ENCODE data around the gene PLCXD1.
"Not testable (repeated sequence)": the region's sequence is repeated elsewhere in the genome, so short reads cannot be mapped to it uniquely, and the experiment has no call there.

The PLCXD1 gene, protein sequence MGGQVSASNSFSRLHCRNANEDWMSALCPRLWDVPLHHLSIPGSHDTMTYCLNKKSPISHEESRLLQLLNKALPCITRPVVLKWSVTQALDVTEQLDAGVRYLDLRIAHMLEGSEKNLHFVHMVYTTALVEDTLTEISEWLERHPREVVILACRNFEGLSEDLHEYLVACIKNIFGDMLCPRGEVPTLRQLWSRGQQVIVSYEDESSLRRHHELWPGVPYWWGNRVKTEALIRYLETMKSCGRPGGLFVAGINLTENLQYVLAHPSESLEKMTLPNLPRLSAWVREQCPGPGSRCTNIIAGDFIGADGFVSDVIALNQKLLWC

DNA sequence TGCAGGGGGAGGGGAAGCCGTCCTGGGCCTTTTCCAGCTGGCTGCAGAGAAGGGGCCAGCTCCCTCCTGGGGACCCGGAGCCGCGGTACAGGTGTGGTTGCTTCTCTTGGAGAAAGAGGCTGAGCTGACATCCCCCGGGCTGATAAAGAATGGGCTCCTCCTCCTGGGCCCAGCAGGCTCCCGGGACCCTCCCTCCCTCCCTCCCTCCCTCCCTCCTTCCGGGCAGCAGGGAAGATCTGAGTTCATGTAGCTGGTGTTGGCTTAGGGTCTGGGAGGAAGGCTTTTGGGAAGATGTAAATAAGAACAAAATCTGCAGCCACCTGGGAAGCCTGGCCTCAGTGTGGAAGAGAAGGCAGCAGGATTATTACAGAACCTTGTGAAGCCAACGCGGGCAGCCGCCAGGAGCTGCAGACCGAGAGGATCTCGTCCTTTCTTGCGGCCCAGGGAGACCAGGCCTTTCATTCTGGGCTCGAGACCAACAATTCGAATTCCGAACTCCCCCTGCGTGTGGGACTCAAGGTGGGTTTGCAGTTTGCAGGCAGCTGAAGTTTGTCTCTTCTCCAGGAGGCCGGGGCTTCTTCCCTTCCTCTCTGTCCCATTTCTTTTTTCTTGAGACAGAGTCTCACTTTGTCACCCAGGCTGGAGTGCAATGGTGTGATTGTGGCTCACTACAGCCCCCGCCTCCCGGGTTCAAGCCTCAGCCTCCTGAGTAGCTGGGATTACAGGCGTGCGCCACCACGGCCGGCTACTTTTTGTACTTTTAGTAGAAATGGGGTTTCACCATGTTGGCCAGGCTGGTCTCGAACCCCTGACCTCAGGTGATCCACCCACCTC lies at the start of gene PLCXD1:
Gene PLCXD1 (plus strand): TSS at position 216 of the 834 bp plus-strand sequence. CDS start 2,807 bp downstream, outside the sequence.
- Histone ChIP-seq H3K4me1 (ENCODE audit: control insufficient read depth, low read depth, low read length) (peaks cover 5% of the 10 kb centered on the region), H3K27me3 (ENCODE audit: control insufficient read depth, insufficient read depth, low read length) (no peaks in the 10 kb centered on the region), H3K9ac (ENCODE audit: low read length) (peak within 1 kb of the TSS; percentile 61), H3K9me3 (ENCODE audit: control insufficient read depth, low read depth, low read length) (no peaks in the 10 kb centered on the region), H3K36me3 (ENCODE audit: control insufficient read depth, low read depth, low read length) (peaks cover 22% of the 10 kb centered on the region), H3K4me3 (ENCODE audit: low read length) (peak within 1 kb of the TSS; percentile 81), H3K27ac (ENCODE audit: low read length) (peak within 1 kb of the TSS; percentile 51)

DNA sequence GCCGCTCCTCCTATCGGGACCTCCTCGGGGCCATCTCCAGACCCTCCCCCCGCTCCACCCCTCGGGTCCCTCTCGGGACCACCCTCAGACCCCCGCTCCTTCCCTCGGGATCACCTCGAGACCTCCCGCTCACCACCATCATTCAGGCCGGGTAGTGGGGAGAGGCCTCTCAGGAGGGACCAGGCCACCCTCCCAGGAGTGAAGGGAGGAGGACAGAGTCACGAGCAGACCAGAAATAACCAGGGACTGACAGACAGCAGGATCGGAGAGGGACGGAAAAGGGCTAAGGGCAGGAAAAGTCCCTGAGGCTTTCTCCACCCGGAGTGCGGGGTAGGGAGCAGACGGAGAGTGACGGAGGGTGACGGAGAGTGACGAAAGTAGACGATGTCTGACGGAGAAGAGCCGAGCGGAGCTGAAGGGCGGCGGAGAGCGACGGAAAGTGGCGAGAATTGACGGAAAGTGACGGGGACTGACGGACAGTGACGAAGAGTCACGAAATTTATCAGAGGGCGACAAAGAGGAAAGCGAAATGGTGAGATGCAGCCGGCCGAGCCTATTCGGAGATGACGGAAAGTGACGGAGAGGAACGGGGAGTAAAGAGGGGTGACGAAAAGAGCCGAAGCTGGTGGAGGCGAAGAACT lies 49.4 kb upstream of the PLCXD1 start:
- not testable (repeated sequence) for H3K9me3 ChIP-seq (ENCODE audit: control insufficient read depth, low read depth, low read length); H3K36me3 ChIP-seq (ENCODE audit: control insufficient read depth, low read depth, low read length); H3K4me1 ChIP-seq (ENCODE audit: control insufficient read depth, low read depth, low read length); H3K4me3 ChIP-seq (ENCODE audit: low read length); H3K9ac ChIP-seq (ENCODE audit: low read length); H3K27me3 ChIP-seq (ENCODE audit: control insufficient read depth, insufficient read depth, low read length); H3K27ac ChIP-seq (ENCODE audit: low read length)

- H3K9ac ChIP-seq (ENCODE audit: low read length); H3K36me3 ChIP-seq (ENCODE audit: control insufficient read depth, low read depth, low read length); H3K27me3 ChIP-seq (ENCODE audit: control insufficient read depth, insufficient read depth, low read length); H3K4me3 ChIP-seq (ENCODE audit: low read length); H3K9me3 ChIP-seq (ENCODE audit: control insufficient read depth, low read depth, low read length); H3K27ac ChIP-seq (ENCODE audit: low read length); H3K4me1 ChIP-seq (ENCODE audit: control insufficient read depth, low read depth, low read length): not testable (repeated sequence)
Observed at GRCh38 chrX:232278-232655, 48.9 kb upstream of the PLCXD1 start.

GRCh38 chrX:236201-236600 lies 45.0 kb upstream of the PLCXD1 start:
- not testable (repeated sequence) for H3K36me3 ChIP-seq (ENCODE audit: control insufficient read depth, low read depth, low read length); H3K9ac ChIP-seq (ENCODE audit: low read length); H3K4me1 ChIP-seq (ENCODE audit: control insufficient read depth, low read depth, low read length); H3K27me3 ChIP-seq (ENCODE audit: control insufficient read depth, insufficient read depth, low read length); H3K9me3 ChIP-seq (ENCODE audit: control insufficient read depth, low read depth, low read length); H3K27ac ChIP-seq (ENCODE audit: low read length); H3K4me3 ChIP-seq (ENCODE audit: low read length)

DNA sequence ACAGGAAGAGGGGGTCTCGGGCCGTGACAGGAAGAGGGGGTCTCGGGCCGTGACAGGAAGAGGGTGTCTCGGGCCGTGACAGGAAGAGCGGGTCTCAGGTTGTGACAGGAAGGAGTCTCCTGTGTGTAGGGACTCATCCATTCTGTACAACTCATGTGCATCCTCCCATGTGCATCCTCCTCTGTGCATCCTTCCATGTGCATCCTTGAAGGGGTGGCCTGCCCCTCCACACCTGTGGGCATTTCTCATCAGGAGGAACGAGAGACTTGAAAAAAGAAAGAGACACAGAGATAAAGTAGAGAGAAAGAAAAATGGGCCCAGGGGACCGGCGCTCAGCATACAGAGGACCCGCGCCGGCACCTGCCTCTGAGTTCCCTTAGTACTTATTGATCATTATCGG lies 30.2 kb upstream of the PLCXD1 start:
- Histone ChIP-seq H3K4me3 (ENCODE audit: low read length) (no peak overlapping the region), H3K27ac (ENCODE audit: low read length) (no peak overlapping the region), H3K9ac (ENCODE audit: low read length) (no peak overlapping the region), H3K4me1 (ENCODE audit: control insufficient read depth, low read depth, low read length) (no peaks in the 10 kb centered on the region), H3K9me3 (ENCODE audit: control insufficient read depth, low read depth, low read length) (no peaks in the 10 kb centered on the region), H3K27me3 (ENCODE audit: control insufficient read depth, insufficient read depth, low read length) (no peaks in the 10 kb centered on the region), H3K36me3 (ENCODE audit: control insufficient read depth, low read depth, low read length) (no peaks in the 10 kb centered on the region)

- H3K27me3 ChIP-seq (ENCODE audit: control insufficient read depth, insufficient read depth, low read length); H3K9ac ChIP-seq (ENCODE audit: low read length): not testable (repeated sequence)
Observed at GRCh38 chrX:251396-252243, 29.6 kb upstream of the PLCXD1 start.

DNA sequence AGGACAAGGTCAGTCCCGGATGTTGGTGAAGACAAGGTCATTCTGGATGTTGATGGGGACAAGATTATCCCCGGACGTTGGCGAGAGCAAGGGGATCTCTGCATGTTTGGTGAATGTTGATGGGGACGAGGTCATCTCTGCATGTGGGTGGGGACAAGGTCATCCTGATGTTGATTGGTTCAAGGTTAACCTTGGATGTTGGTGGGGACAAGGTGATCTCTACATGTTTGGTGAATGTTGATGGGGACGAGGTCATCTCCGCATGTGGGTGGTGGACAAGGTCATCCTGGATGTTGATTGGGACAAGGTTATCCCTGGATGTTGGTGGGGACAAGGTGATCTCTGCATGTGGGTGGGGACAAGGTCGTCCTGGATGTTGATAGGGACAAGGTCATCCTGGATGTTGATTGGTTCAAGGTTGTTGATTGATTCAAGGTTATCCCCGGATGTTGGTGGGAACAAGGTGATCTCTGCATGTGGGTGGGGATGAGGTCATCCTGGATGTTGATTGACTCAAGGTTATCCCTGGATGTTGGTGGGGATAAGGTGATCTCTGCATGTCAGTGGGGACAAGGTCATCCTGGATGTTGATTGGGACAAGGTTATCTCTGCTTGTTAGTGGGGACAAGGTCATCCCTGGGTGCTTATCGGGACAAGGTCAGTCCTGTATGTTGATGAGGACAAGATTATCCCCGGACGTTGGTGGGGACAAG lies 28.8 kb upstream of the PLCXD1 start:
- H3K4me1 ChIP-seq (ENCODE audit: control insufficient read depth, low read depth, low read length), result no peaks in the 10 kb centered on the region
- H3K27ac ChIP-seq (ENCODE audit: low read length), result no peak overlapping the region
- H3K9me3 ChIP-seq (ENCODE audit: control insufficient read depth, low read depth, low read length), result no peaks in the 10 kb centered on the region
- H3K4me3 ChIP-seq (ENCODE audit: low read length), result no peak overlapping the region
- no peak overlapping the region for H3K9ac ChIP-seq (ENCODE audit: low read length)
- no peaks in the 10 kb centered on the region for H3K36me3 ChIP-seq (ENCODE audit: control insufficient read depth, low read depth, low read length)
- H3K27me3 ChIP-seq (ENCODE audit: control insufficient read depth, insufficient read depth, low read length), result no peaks in the 10 kb centered on the region

More at GRCh38 chrX:251396-252243, 29.6 kb upstream of the PLCXD1 start:
- H3K27ac ChIP-seq (ENCODE audit: low read length); H3K9me3 ChIP-seq (ENCODE audit: control insufficient read depth, low read depth, low read length); H3K4me3 ChIP-seq (ENCODE audit: low read length); H3K36me3 ChIP-seq (ENCODE audit: control insufficient read depth, low read depth, low read length); H3K4me1 ChIP-seq (ENCODE audit: control insufficient read depth, low read depth, low read length): not testable (repeated sequence)

- H3K36me3 ChIP-seq (ENCODE audit: control insufficient read depth, low read depth, low read length), result no peaks in the 10 kb centered on the region
- H3K27ac ChIP-seq (ENCODE audit: low read length), result no peak overlapping the region
- no peak overlapping the region for H3K9ac ChIP-seq (ENCODE audit: low read length)
- H3K9me3 ChIP-seq (ENCODE audit: control insufficient read depth, low read depth, low read length), result no peaks in the 10 kb centered on the region
- no peaks in the 10 kb centered on the region for H3K27me3 ChIP-seq (ENCODE audit: control insufficient read depth, insufficient read depth, low read length)
- H3K4me3 ChIP-seq (ENCODE audit: low read length), result no peak overlapping the region
- no peaks in the 10 kb centered on the region for H3K4me1 ChIP-seq (ENCODE audit: control insufficient read depth, low read depth, low read length)
Observed at GRCh38 chrX:252957-253291, 28.3 kb upstream of the PLCXD1 start.

DNA sequence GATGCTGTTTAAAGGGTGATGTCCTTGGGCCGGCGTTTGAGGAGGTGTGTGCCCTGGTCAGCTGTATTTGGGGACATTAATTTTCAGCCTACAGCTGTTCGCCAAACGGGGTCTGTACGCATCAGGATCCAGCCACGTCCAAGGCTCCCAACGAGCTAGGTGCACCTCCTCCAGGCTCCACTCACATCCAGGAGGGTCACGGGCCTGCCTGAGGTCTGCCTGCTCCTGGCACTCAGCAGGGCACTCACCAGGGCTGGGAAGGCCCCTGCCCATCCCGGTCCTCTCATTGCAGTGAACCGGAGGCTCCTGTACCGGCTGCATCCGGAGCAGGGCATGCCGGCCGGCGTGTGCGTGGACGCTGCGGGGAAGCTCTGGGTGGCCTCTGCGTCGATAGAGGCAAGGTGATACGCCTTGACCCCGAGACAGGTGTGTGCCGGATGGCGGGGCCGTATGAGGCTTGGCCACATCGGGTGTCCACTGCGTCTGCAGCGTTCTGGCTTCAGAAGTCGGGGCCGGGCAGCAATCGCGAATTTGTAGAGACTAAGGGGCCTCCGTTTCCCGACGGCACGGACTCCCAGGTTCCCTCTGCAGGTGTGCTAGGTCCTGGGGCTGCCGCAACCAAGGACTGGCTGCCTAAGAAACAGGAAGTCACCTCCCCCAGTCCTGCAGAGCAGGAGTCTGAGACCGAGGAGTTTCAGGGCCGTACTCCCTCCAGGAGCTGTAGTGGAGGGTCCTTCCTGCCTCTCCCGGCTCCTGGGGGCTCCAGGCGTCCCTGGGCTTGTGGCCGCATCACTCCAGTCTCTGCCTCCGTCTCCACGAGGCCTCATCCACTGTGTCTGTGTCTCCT lies 27.5 kb upstream of the PLCXD1 start:
- Histone ChIP-seq H3K36me3 (ENCODE audit: control insufficient read depth, low read depth, low read length) (no peaks in the 10 kb centered on the region), H3K27me3 (ENCODE audit: control insufficient read depth, insufficient read depth, low read length) (no peaks in the 10 kb centered on the region), H3K9ac (ENCODE audit: low read length) (no peak overlapping the region), H3K9me3 (ENCODE audit: control insufficient read depth, low read depth, low read length) (no peaks in the 10 kb centered on the region), H3K4me3 (ENCODE audit: low read length) (no peak overlapping the region), H3K27ac (ENCODE audit: low read length) (no peak overlapping the region), H3K4me1 (ENCODE audit: control insufficient read depth, low read depth, low read length) (no peaks in the 10 kb centered on the region)

DNA sequence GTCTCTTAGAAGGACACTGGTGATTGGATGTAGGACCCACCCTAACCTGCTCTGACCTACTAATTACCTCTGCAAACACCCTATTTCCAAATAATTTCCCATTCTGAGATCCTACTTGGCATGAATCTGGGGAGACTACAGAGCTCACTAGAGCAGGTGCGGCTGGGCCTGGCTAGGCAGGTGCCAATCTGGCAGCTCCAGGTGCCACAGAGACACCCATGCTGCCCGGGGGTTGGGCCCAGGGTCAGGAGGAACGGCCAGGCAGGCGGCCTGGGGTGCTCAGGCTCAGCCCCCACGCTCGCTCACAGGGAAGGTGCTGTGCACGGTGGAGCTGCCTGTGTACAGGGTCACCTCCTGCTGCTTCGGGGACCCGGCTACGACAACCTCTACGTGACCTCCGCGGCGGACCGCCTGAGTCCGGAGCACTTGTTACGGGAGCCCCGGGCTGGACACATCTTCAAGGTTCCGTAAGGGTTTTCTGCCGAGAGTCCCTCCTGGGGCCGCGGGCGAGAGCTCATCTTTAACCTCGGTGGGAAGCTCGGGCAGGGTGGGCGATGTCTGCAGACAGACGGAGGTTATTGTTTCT lies 26.5 kb upstream of the PLCXD1 start:
- H3K9ac ChIP-seq (ENCODE audit: low read length), result no peak overlapping the region
- H3K4me3 ChIP-seq (ENCODE audit: low read length), result no peak overlapping the region
- H3K36me3 ChIP-seq (ENCODE audit: control insufficient read depth, low read depth, low read length), result no peaks in the 10 kb centered on the region
- H3K4me1 ChIP-seq (ENCODE audit: control insufficient read depth, low read depth, low read length), result peaks cover 1% of the 10 kb centered on the region
- no peak overlapping the region for H3K27ac ChIP-seq (ENCODE audit: low read length)
- no peaks in the 10 kb centered on the region for H3K27me3 ChIP-seq (ENCODE audit: control insufficient read depth, insufficient read depth, low read length)
- H3K9me3 ChIP-seq (ENCODE audit: control insufficient read depth, low read depth, low read length), result no peaks in the 10 kb centered on the region

Measured in iPS-18a (cell line).